ENCODE results near the gene JAG2. TPM values are rescaled to one million over a fixed set of nuclear protein-coding genes. Genes with fewer than 3 reads are reported as not detected.
A peak's percentile ranks its signal among the peaks of the same experiment; 100 is the strongest.

The JAG2 gene
- total RNA-seq, 1 donor from 2014 or later, result 26.1 TPM

DNA sequence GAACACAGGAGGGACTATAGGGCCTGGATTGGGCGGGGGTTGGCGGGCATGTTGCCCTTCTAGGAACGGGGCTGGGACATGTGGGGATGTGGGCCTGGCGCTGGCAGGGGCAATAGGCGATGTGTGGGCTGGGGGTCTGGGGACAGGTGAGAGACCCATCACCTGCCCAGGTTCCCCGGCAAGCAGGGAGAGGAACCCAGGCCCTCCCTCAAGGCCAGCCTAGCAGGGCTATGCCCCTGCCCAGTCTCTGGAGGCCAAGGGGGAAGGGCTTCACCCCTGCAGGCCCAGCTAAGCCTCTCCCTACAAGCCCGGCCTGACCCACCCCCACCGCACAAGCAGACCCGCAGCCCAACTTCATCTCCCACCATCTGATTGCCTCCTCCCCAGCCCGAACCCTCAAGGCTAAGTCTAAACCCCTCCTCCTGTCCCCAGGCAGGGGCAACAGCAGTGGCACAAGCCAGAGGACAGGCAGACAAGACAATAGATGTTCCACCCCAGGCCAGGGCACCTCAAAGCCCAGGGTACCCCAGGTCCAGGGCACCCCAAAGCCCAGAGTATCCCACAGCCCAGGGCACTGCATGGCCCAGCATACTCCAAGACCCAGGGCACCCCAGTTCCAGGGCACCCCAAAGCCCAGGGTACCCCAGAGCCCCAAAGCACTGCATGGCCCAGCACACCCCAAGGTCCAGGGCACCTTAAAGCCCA is 6.5 kb downstream of the JAG2 start:
- TF ChIP-seq, protein P1, sequence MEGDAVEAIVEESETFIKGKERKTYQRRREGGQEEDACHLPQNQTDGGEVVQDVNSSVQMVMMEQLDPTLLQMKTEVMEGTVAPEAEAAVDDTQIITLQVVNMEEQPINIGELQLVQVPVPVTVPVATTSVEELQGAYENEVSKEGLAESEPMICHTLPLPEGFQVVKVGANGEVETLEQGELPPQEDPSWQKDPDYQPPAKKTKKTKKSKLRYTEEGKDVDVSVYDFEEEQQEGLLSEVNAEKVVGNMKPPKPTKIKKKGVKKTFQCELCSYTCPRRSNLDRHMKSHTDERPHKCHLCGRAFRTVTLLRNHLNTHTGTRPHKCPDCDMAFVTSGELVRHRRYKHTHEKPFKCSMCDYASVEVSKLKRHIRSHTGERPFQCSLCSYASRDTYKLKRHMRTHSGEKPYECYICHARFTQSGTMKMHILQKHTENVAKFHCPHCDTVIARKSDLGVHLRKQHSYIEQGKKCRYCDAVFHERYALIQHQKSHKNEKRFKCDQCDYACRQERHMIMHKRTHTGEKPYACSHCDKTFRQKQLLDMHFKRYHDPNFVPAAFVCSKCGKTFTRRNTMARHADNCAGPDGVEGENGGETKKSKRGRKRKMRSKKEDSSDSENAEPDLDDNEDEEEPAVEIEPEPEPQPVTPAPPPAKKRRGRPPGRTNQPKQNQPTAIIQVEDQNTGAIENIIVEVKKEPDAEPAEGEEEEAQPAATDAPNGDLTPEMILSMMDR (IDR thresholded peaks at IDR 0.05; ENCODE audit: borderline replicate concordance), result no peak
- Histone ChIP-seq H3K27me3 (ENCODE audit: low read depth) (peaks cover 13% of the 10 kb centered on the region), H3K27ac (replicated peaks) (peak overlapping the region; percentile 26), H3K4me3 (no peak overlapping the region), H3K36me3 (no peaks in the 10 kb centered on the region), H3K4me1 (peaks cover 58% of the 10 kb centered on the region), H3K9me3 (replicated peaks) (no peaks in the 10 kb centered on the region)
- intact Hi-C loops (cut with micrococcal nuclease), result no loop called here
- DNase-seq, result no peak

DNA sequence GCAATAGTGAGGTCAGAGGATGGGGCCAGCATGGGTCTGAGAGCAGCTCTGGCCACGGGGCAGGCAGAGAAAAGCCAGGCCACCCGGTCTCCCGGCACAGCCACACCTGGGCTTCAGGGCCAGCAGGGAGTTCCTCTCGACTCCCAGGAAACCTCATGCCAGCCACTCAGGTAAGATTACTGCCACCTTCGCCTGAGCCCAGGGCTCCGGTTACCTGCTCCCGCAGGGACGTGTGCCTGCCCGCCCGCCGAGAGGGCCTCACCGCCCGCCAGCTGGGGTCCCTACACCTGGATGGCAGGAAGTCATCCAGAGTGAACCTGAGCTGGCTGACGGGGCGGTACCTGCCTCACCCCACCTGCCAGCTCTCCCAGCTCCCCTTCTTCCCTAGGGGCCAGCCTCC is 7.3 kb downstream of the JAG2 start:
- H3K9me3 ChIP-seq (replicated peaks), result no peaks in the 10 kb centered on the region
- intact Hi-C loops (cut with micrococcal nuclease), result no loop called here
- TF ChIP-seq, protein P1 (IDR thresholded peaks at IDR 0.05; ENCODE audit: borderline replicate concordance), result no peak

DNA sequence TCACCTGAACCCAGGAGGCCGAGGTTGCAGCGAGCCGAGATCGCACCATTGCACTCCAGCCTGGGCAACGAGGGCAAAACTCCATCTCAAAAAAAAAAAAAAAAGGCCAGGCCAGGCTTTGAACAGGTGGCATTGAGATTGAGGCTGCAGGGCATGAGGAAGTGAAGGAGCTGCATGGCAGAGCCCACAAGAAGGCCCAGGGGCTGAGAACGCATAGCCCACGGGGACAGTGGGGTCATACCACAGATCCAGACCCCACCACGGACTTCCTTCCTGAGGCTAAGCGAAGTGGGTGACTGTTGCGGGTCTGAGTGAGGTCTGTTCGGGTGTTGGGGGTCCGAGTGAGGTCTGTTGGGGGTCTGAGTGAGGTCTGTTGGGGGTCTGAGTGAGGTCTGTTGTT is 7.8 kb downstream of the JAG2 start:
- Histone ChIP-seq H3K27me3 (ENCODE audit: low read depth) (peaks cover 2% of the 10 kb centered on the region), H3K9me3 (replicated peaks) (no peaks in the 10 kb centered on the region), H3K27ac (replicated peaks) (no peak overlapping the region), H3K36me3 (peaks cover 1% of the 10 kb centered on the region), H3K4me1 (peaks cover 47% of the 10 kb centered on the region), H3K4me3 (no peak overlapping the region)
- intact Hi-C loops (cut with micrococcal nuclease), result no loop called here
- DNase-seq, result no peak
- TF ChIP-seq, protein P1 (IDR thresholded peaks at IDR 0.05; ENCODE audit: borderline replicate concordance), result no peak

More for the DNA sequence above, 7.3 kb downstream of the JAG2 start:
- Histone ChIP-seq H3K27ac (replicated peaks) (no peak overlapping the region), H3K4me1 (peaks cover 50% of the 10 kb centered on the region), H3K27me3 (ENCODE audit: low read depth) (peaks cover 7% of the 10 kb centered on the region), H3K36me3 (no peaks in the 10 kb centered on the region), H3K4me3 (no peak overlapping the region)
- DNase-seq, result no peak

DNA sequence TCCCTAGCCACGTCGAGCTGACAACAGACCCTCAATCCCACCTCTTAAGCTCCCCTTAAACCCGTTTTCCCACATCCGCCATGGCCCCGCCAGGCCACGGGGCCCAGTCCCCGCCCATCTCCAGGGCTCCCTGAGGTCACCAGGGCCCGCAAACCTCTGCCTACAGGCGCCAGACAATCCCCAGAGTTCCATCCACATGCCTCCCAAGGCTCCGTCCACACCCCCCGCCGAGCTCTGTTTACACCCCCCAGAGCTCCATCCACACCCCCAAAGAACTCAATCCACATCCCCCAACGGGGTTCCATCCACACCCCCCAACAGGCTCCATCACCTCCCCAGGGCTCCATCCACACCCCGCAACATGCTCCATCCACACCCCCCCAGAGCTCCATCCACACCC is 9.2 kb downstream of the JAG2 start:
- intact Hi-C loops (cut with micrococcal nuclease), result no loop called here

DNA sequence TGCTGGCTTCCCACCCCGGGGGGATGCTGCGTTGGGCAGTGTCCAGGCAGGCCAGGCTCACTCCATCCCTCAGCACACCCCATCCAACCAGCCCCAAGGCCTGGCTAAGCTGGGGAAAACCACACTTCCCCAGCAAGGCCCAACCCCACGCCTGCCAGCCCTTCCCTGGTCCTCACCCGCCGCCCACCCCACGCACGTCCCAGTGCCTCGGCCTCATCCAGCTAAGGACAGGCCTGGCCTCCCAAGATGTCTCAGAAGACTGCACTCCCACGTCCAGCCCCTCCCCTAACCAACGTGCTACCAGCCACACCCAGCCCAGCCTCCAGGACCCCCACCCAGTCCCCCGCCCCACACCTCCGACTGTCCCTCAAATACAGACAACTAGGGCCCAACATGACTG is 9.8 kb downstream of the JAG2 start:
- Histone ChIP-seq H3K4me1 (peaks cover 47% of the 10 kb centered on the region), H3K36me3 (peaks cover 10% of the 10 kb centered on the region), H3K27ac (replicated peaks) (no peak overlapping the region), H3K9me3 (replicated peaks) (no peaks in the 10 kb centered on the region), H3K27me3 (ENCODE audit: low read depth) (no peaks in the 10 kb centered on the region), H3K4me3 (no peak overlapping the region)
- DNase-seq, result no peak
- TF ChIP-seq, protein P1 (IDR thresholded peaks at IDR 0.05; ENCODE audit: borderline replicate concordance), result no peak
- intact Hi-C loops (cut with micrococcal nuclease), result no loop called here

More for the DNA sequence above, 9.2 kb downstream of the JAG2 start:
- Histone ChIP-seq H3K9me3 (replicated peaks) (no peaks in the 10 kb centered on the region), H3K4me1 (peaks cover 45% of the 10 kb centered on the region), H3K27me3 (ENCODE audit: low read depth) (no peaks in the 10 kb centered on the region), H3K27ac (replicated peaks) (no peak overlapping the region), H3K36me3 (peaks cover 10% of the 10 kb centered on the region), H3K4me3 (no peak overlapping the region)
- no peak for DNase-seq
- TF ChIP-seq, protein P1 (IDR thresholded peaks at IDR 0.05; ENCODE audit: borderline replicate concordance), result no peak

Measured in left ventricle myocardium inferior (tissue), 1 donor.